Osteocyte (in vitro differentiated cells): ENCODE results near the gene LIPA. TPM values are rescaled to one million over a fixed set of nuclear protein-coding genes. Genes with fewer than 3 reads are reported as not detected.
"Not testable (repeated sequence)": the region's sequence is repeated elsewhere in the genome, so short reads cannot be mapped to it uniquely, and the experiment has no call there.

Experiments used
- DNase-seq: peaks from one replicate; pipeline ENCODE4 v3.0.0; 2021; ENCODE audit warnings: mixed read lengths; ENCODE audit not compliant: unreplicated experiment; ENCODE audit errors: extremely low spot score
- H3K27ac Mint-ChIP-seq: one replicate; pipeline ENCODE4 v1.8.0; 2021; ENCODE audit warnings: mild to moderate bottlenecking, mixed read lengths; ENCODE audit not compliant: unreplicated experiment
- H3K27me3 Mint-ChIP-seq: one replicate; pipeline ENCODE4 v1.8.0; 2021; ENCODE audit warnings: mixed read lengths; ENCODE audit not compliant: unreplicated experiment
- H3K36me3 Mint-ChIP-seq: one replicate; pipeline ENCODE4 v1.8.0; 2021; ENCODE audit warnings: mixed read lengths; ENCODE audit not compliant: unreplicated experiment
- H3K4me1 Mint-ChIP-seq: one replicate; pipeline ENCODE4 v1.8.0; 2021; ENCODE audit warnings: mixed read lengths; ENCODE audit not compliant: unreplicated experiment
- H3K4me3 Mint-ChIP-seq: one replicate; pipeline ENCODE4 v1.8.0; 2021; ENCODE audit warnings: mild to moderate bottlenecking, moderate library complexity, mixed read lengths; ENCODE audit not compliant: unreplicated experiment
- H3K9me3 Mint-ChIP-seq: one replicate; pipeline ENCODE4 v1.8.0; 2021; ENCODE audit warnings: mixed read lengths; ENCODE audit not compliant: unreplicated experiment
- CTCF ChIP-seq: fragments of 200-600 bp; sonication (generic); IDR thresholded peaks from 2 replicates; pipeline ENCODE4 v1.5.0; 2021; ENCODE audit warnings: antibody characterized with exemption, mild to moderate bottlenecking, moderate library complexity
- total RNA-seq: library from RNA; stranded (reverse); gene quantifications from 2 replicates; pipeline ENCODE4 v1.2.1, GENCODE V29; 2021

The LIPA gene
- total RNA-seq, 1 donor from 2014 or later = 36.9 TPM

GRCh38 chr10:89171996-89172395, 79.6 kb downstream of the LIPA start:
- no peaks in the 10 kb centered on the region for H3K9me3 Mint-ChIP-seq
- DNase-seq = no peak
- H3K27me3 Mint-ChIP-seq = peaks cover 44% of the 10 kb centered on the region
- no peaks in the 10 kb centered on the region for H3K36me3 Mint-ChIP-seq
- no peak for TF ChIP-seq CTCF
- no peak overlapping the region for H3K4me3 Mint-ChIP-seq
- peaks cover 7% of the 10 kb centered on the region for H3K4me1 Mint-ChIP-seq
- no peak overlapping the region for H3K27ac Mint-ChIP-seq

- peaks cover 48% of the 10 kb centered on the region for H3K27me3 Mint-ChIP-seq
- H3K9me3 Mint-ChIP-seq = no peaks in the 10 kb centered on the region
- no peak for DNase-seq
- no peak overlapping the region for H3K27ac Mint-ChIP-seq
- H3K4me3 Mint-ChIP-seq = no peak overlapping the region
- no peak for TF ChIP-seq CTCF
- peaks cover 7% of the 10 kb centered on the region for H3K4me1 Mint-ChIP-seq
- H3K36me3 Mint-ChIP-seq = no peaks in the 10 kb centered on the region
Observed at GRCh38 chr10:89171263-89171872, 80.2 kb downstream of the LIPA start.

- H3K27me3 Mint-ChIP-seq = peaks cover 61% of the 10 kb centered on the region
- not testable (repeated sequence) for H3K4me1 Mint-ChIP-seq, H3K36me3 Mint-ChIP-seq, DNase-seq, H3K9me3 Mint-ChIP-seq, H3K4me3 Mint-ChIP-seq, H3K27ac Mint-ChIP-seq
Observed at GRCh38 chr10:89168354-89168900, 83.1 kb downstream of the LIPA start.

- H3K27me3 Mint-ChIP-seq = peaks cover 62% of the 10 kb centered on the region
- no peak for TF ChIP-seq CTCF
Observed at GRCh38 chr10:89167915-89168314, 83.7 kb downstream of the LIPA start.

GRCh38 chr10:89165923-89166322, 85.7 kb downstream of the LIPA start:
- Mint-ChIP-seq H3K4me3 (no peak overlapping the region), H3K27ac (no peak overlapping the region), H3K27me3 (peaks cover 56% of the 10 kb centered on the region), H3K9me3 (no peaks in the 10 kb centered on the region), H3K36me3 (no peaks in the 10 kb centered on the region), H3K4me1 (no peaks in the 10 kb centered on the region)
- TF ChIP-seq CTCF = no peak
- DNase-seq = no peak

More at GRCh38 chr10:89167915-89168314, 83.7 kb downstream of the LIPA start:
- H3K4me3 Mint-ChIP-seq = no peak overlapping the region
- no peaks in the 10 kb centered on the region for H3K36me3 Mint-ChIP-seq
- no peak overlapping the region for H3K27ac Mint-ChIP-seq
- no peak for DNase-seq
- peaks cover 4% of the 10 kb centered on the region for H3K4me1 Mint-ChIP-seq
- H3K9me3 Mint-ChIP-seq = no peaks in the 10 kb centered on the region
